ENCODE measurements around the gene MTM1.

GRCh38 chrX:150698981-150699380, 130.6 kb downstream of the MTM1 start:
- TF ChIP-seq TAF1 (IDR thresholded peaks at IDR 0.05; ENCODE audit: borderline replicate concordance, low read depth, low read length) (no peak), POLR2A (IDR thresholded peaks at IDR 0.05; ENCODE audit: low read depth, low read length) (no peak), POLR2AphosphoS5 (IDR thresholded peaks at IDR 0.05; ENCODE audit: low read depth, low read length) (no peak)
